OCI-LY7 (cell line): Measurements from ENCODE around the gene STXBP3. TPM values are rescaled to one million over a fixed set of nuclear protein-coding genes. Genes with fewer than 3 reads are reported as not detected.
"Not testable (repeated sequence)": the region's sequence is repeated elsewhere in the genome, so short reads cannot be mapped to it uniquely, and the experiment has no call there.

ENCODE experiments used
- BruUV-seq: library from RNA; stranded (reverse); fragments of 400-500 nt; replicated peaks from 2 replicates; lab custom pipeline; 2021; lab: Mats Ljungman, UMichigan
- CTCF ChIA-PET: fragments of 300-600 bp; sonication (Branson Sonifier 250); formaldehyde crosslinking; loops from one replicate; lab custom pipeline; 2022; ENCODE audit warnings: antibody characterized with exemption; ENCODE audit not compliant: unreplicated experiment; lab: Charles Lee
- POLR2A ChIA-PET: fragments of 300-600 bp; sonication (Branson Sonifier 250); formaldehyde crosslinking; loops from one replicate; lab custom pipeline; 2022; ENCODE audit warnings: antibody characterized with exemption; lab: Charles Lee
- DNase-seq: peaks from one replicate; pipeline ENCODE4 v3.0.0-alpha.2; 2015; ENCODE audit warnings: low spot score
- H2AFZ ChIP-seq: fragments of 200-600 bp; sonication (generic), shearing (Covaris generic); 2 replicates; pipeline ENCODE4 v1.6.1; 2014; ENCODE audit warnings: mild to moderate bottlenecking, antibody characterized with exemption, low read length, moderate library complexity
- H3K27ac ChIP-seq: fragments of 200-600 bp; sonication (generic); 2 replicates; pipeline ENCODE4 v1.5.1; 2014; ENCODE audit warnings: mixed run types, low read depth, mild to moderate bottlenecking, moderate library complexity, low read length, inconsistent platforms; ENCODE audit not compliant: poor library complexity, severe bottlenecking
- H3K36me3 ChIP-seq: fragments of 200-600 bp; sonication (generic); 2 replicates; pipeline ENCODE4 v1.6.1; 2014; ENCODE audit warnings: mild to moderate bottlenecking, antibody characterized with exemption, low read length, moderate library complexity, mixed read lengths; ENCODE audit not compliant: insufficient read depth
- H3K4me1 ChIP-seq: fragments of 200-600 bp; sonication (generic); 2 replicates; pipeline ENCODE4 v1.5.1; 2014; ENCODE audit warnings: mild to moderate bottlenecking, low read length; ENCODE audit not compliant: insufficient read depth, poor library complexity, severe bottlenecking
- H3K4me2 ChIP-seq: fragments of 200-600 bp; sonication (generic); 2 replicates; pipeline ENCODE4 v1.6.1; 2014; ENCODE audit warnings: mild to moderate bottlenecking, low read length
- H3K4me3 ChIP-seq: fragments of 200-600 bp; sonication (generic); 2 replicates; pipeline ENCODE4 v1.5.1; 2014; ENCODE audit warnings: mild to moderate bottlenecking, low read depth, low read length; ENCODE audit not compliant: poor library complexity, severe bottlenecking
- H3K79me2 ChIP-seq: fragments of 200-600 bp; sonication (generic); 2 replicates; pipeline ENCODE4 v1.6.1; 2016; ENCODE audit warnings: low read depth, mild to moderate bottlenecking, low read length, moderate library complexity, mixed read lengths; ENCODE audit not compliant: insufficient read depth
- H3K9me2 ChIP-seq: fragments of 200-600 bp; sonication (generic); 2 replicates; pipeline ENCODE4 v1.6.1; 2016; ENCODE audit warnings: mild to moderate bottlenecking, low read length, mixed read lengths; ENCODE audit not compliant: insufficient read depth
- H3K9me3 ChIP-seq: fragments of 200-600 bp; sonication (generic); 2 replicates; pipeline ENCODE4 v1.6.1; 2014; ENCODE audit warnings: mild to moderate bottlenecking, mixed run types, low read length, mixed read lengths
- H4K20me1 ChIP-seq: fragments of 200-600 bp; sonication (generic); 2 replicates; pipeline ENCODE4 v1.6.1; 2014; ENCODE audit warnings: mild to moderate bottlenecking, antibody characterized with exemption, low read length, moderate library complexity, mixed read lengths; ENCODE audit not compliant: insufficient read depth
- CTCF ChIP-seq: fragments of 200-600 bp; sonication (generic); conservative IDR thresholded peaks from 2 replicates; pipeline ENCODE4 v1.5.1; 2014; ENCODE audit warnings: mild to moderate bottlenecking, antibody characterized with exemption, low read length, moderate library complexity, mixed read lengths
- EZH2phosphoT487 ChIP-seq: fragments of 200-600 bp; sonication (generic); IDR thresholded peaks from 2 replicates; pipeline ENCODE4 v1.6.1; 2018; ENCODE audit warnings: low read depth, borderline replicate concordance, mild to moderate bottlenecking, mixed run types, antibody characterized with exemption, low read length, moderate library complexity, mixed read lengths
- intact Hi-C: fragments of 100-400 bp; cut with micrococcal nuclease; formaldehyde crosslinking; loops from one replicate; pipeline ENCODE4 v1.10.0; 2022; ENCODE audit not compliant: unreplicated experiment
- total RNA-seq, 2 experiments: library from RNA; depleted of rRNA in 1 of 2; stranded (reverse); fragments of >200 nt in 1 of 2; shearing (Covaris generic) in 1 of 2; gene quantifications; 2 replicates each; pipeline ENCODE4 v1.2.3, GENCODE V29; 2014 to 2022

STXBP3 gene
- total RNA-seq, 2 experiments from 2014 or later: 27.7 to 38.2 TPM

GRCh38 chr1:108779455-108779854, 33.0 kb downstream of the STXBP3 start:
- Histone ChIP-seq H3K9me2 (no peaks in the 10 kb centered on the region), H3K4me2 (no peak overlapping the region), H3K4me3 (no peak overlapping the region), H3K4me1 (no peaks in the 10 kb centered on the region), H3K36me3 (peaks cover 82% of the 10 kb centered on the region), H3K27ac (no peak overlapping the region), H3K79me2 (no peaks in the 10 kb centered on the region), H3K9me3 (0 out of 2 replicates have a peak, but pooled peaks cover 7% of the 10 kb centered on the region), H2AFZ (no peak overlapping the region), H4K20me1 (no peaks in the 10 kb centered on the region)
- intact Hi-C loops: no loop called here
- TF ChIP-seq CTCF (no peak), EZH2phosphoT487 (no peak)
- no TSS peak for BruUV-seq
- ChIA-PET CTCF (no interaction called here), POLR2A (interaction anchor here (1.5 to 2.3 kb wide), 3 partner anchors 10 to 14 kb away, joined by 4 to 7 read pairs (median 4); no protein-coding TSS in a partner anchor)
- no peak for DNase-seq

DNA sequence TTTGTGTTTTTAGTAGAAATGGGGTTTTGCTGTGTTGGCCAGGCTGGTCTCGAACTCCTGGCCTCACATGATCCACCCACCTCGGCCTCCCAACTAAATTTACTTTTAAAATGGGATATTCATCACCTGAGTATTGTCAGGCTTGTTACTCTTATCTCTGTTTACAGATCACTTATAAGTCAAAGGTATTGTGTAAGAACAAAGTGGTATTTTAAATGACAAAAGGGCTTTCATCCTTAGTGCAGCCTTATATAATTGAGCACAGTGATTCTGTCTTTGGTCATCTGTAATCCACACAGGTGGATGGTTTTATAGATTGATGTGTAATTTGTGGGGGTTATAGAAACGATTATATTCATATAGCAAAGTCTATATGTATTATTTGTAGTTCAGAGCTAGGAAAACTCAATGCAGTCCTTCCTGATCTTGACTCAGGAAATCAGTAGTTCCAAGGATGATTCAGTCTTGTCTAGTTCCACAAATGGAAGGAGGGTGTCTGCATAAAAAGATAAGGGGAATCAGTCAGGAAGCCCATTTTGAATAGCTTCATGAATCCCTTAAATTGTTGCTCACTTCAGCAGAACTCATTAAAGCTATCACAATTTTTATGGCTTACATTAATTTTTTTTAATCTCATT, 34.6 kb downstream of the STXBP3 start:
- POLR2A ChIA-PET: no interaction called here
- no peaks in the 10 kb centered on the region for H4K20me1 ChIP-seq

DNA sequence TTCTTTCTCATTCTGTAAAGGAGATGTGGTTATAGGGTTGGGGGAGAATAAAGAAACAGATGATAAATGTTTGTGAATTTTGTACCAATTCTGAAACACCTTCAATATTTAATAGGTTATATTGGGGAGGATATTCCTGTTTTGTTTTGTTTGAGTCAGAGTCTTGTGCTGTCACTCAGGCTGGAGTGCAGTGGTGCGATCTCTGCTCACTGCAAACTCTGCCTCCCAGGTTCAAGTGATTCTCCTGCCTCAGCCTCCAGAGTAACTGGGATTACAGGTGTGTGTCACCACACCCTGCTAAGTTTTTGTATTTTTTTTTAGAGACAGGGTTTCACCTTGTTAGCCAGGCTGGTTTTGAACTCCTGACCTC, 35.1 kb downstream of the STXBP3 start:
- peaks cover 86% of the 10 kb centered on the region for H3K36me3 ChIP-seq
- peaks cover 22% of the 10 kb centered on the region for H3K9me3 ChIP-seq
- H3K9me2 ChIP-seq, H3K4me3 ChIP-seq, H2AFZ ChIP-seq, H3K4me1 ChIP-seq, POLR2A ChIA-PET, H3K4me2 ChIP-seq, H4K20me1 ChIP-seq, BruUV-seq, DNase-seq, intact Hi-C loops, CTCF ChIA-PET, H3K27ac ChIP-seq, H3K79me2 ChIP-seq: not testable (repeated sequence)

More for the DNA sequence above, 34.6 kb downstream of the STXBP3 start:
- no peak overlapping the region for H3K4me2 ChIP-seq
- TF ChIP-seq EZH2phosphoT487 (no peak), CTCF (no peak)
- intact Hi-C loops: no loop called here
- H3K9me2 ChIP-seq: no peaks in the 10 kb centered on the region
- peaks cover 17% of the 10 kb centered on the region for H3K9me3 ChIP-seq
- H3K4me1 ChIP-seq: no peaks in the 10 kb centered on the region
- no peak for DNase-seq
- no peak overlapping the region for H2AFZ ChIP-seq
- H3K27ac ChIP-seq: no peak overlapping the region
- CTCF ChIA-PET: no interaction called here
- no TSS peak for BruUV-seq
- no peak overlapping the region for H3K4me3 ChIP-seq
- H3K79me2 ChIP-seq: no peaks in the 10 kb centered on the region
- H3K36me3 ChIP-seq: peaks cover 86% of the 10 kb centered on the region
